SK-N-DZ (cell line): ENCODE data around the gene CHST14.

ENCODE experiments used
- DNase-seq: peaks from one replicate; pipeline ENCODE4 v3.0.0-alpha.2; 2015; ENCODE audit warnings: low spot score

Gene CHST14

GRCh38 chr15:40461958-40462357 is 8.8 kb upstream of the CHST14 start:
- no peak for DNase-seq

DNA sequence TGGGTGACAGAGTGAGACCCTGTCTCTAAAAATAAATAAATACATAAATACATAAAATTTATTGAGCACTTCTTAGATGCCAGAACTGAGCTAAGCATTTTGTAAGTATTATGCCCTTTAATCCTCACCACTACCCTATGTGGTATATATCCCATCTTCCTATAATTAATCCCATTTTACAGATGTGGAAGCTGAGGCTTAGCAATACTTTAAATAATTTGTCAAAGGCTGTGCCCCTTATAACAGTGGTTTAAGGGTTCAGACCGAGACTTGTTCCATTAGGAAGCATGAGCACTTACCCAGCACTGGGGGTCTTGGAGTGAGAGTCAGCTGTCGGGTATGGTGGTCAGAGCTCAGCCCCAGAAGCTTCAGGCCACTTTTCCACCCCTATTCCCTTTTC is 7.5 kb upstream of the CHST14 start:
- no peak for DNase-seq

GRCh38 chr15:40463886-40464545 is 6.8 kb upstream of the CHST14 start:
- no peak for DNase-seq

GRCh38 chr15:40464595-40465185 is 6.1 kb upstream of the CHST14 start:
- no peak for DNase-seq

DNA sequence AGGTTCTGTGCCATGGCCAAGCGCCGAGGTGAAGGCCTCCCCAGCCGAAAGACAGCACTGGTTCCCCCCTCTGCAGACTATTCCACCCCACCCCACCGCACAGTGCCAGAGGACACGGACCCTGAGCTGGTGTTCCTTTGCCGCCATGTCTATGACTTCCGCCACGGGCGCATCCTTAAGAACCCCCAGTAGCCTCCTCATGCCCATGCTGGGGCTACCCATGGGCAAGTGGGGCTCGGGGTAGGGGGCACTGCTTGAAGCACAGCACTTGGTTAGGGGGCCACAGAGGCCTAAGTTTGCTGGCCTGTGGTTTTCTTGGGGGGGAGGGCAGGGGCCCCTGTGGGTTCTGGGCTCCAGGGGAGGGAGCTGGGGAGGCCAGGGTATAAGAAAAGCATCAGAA is 4.8 kb upstream of the CHST14 start:
- no peak for DNase-seq

DNA sequence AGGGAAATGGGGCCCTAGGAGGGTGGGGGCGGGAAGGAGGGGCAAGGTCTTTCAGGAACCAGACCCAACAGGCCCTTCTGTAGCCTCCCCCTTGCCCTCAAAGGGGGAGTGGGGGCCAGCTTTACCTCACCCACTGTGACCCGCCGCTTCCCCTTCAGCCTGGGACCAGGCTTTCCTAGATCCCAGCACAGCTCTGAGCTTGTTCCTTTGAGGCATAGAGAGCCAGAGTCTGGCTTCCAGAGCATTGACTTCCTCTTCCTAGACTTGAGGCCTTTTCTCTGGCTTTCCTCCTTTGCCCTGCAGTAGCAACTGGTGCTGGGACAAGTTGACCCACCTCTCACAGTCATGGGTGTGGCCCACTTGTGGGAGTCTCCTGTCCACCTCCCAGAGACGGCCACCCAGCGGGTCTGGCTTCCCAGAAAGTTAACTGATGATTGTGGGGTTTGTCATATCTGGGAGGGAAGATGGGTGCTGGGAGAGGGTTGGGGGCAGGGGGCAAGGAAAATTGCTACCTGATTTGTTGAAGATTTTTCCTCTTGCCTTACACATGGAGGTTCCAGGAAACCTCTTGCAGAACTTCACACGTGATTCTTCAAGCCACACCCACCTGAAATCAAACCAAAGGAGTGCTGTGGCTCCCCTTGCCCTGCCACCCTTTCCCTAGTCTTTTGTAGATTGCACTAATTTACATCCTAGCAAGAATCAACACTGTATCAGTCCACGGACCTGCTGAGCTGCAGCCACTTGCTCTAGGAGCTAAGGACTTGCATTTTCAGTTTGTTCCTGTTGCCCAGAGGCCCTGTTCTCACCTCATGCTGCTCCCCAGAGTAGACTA is 4.1 kb upstream of the CHST14 start:
- DNase-seq = no peak

- DNase-seq = no peak
These were observed 3.5 kb upstream of the CHST14 start for GRCh38 chr15:40467261-40467615.

- DNase-seq = no peak
These were observed 1.9 kb upstream of the CHST14 start for GRCh38 chr15:40468898-40469331.

DNA sequence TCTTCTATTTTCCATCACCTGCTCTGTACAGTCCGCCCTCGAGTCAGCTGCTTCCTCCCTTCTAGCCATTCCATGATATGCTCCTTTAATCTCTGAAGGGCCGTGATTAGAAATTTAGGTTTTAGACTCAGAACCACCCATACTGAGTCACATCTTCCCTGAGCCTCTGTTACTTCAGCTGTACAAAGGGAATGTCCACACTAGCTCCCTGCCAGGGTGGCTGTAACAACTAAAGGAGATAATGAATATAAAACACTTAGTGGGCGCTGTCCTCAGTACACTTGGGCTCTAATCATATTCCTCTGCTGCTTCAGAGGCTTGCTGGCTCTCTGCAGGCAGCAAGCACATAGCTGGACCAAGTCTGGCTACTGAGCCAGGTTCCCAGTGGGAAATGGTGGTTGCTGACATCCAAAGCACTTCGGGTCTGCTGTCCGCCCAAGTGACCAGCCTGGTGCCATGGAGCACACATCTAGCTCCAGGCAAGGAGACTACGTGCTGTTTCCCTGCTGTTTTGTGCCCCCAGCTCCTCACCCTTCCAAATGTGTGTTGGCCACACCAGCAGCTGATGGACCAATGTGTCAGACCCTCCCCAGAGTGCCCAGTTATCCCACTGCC is 901 bp upstream of the CHST14 start:
- no peak for DNase-seq

DNA sequence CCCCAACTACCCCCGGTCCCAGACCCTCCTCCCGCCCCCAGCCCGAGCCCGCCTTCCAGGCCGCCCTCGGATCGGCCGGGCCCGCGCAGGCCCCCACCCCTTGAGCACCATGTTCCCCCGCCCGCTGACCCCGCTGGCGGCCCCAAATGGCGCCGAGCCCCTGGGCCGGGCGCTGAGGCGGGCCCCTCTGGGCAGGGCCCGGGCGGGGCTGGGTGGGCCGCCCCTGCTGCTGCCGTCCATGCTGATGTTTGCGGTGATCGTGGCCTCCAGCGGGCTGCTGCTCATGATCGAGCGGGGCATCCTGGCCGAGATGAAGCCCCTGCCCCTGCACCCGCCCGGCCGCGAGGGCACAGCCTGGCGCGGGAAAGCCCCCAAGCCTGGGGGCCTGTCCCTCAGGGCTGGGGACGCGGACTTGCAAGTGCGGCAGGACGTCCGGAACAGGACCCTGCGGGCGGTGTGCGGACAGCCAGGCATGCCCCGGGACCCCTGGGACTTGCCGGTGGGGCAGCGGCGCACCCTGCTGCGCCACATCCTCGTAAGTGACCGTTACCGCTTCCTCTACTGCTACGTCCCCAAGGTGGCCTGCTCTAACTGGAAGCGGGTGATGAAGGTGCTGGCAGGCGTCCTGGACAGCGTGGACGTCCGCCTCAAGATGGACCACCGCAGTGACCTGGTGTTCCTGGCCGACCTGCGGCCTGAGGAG is 472 bp downstream of the CHST14 start:
- DNase-seq = peak; percentile 13

GRCh38 chr15:40471808-40472150 is 995 bp downstream of the CHST14 start:
- no peak for DNase-seq

GRCh38 chr15:40472171-40472727 is 1.5 kb downstream of the CHST14 start:
- no peak for DNase-seq

DNA sequence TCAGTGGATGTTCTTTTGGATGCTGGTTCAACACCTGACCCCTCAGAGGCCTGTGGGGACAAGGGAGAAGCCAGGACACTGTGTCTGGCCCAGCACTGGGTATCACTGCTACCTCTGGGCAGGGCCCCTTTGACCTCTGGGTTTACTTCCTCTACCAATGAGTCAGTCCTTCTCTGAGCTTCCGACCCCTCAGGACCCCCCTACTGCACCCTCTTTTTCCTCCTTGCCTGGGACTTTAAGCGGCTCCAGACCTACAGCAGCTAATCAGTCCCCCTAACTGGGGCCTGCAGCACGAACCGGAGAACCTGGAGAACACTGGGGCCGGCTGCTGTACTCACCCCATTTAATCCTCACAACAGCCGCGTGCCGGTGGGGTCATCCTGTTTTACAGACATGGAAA is 3.8 kb downstream of the CHST14 start:
- DNase-seq = no peak

DNA sequence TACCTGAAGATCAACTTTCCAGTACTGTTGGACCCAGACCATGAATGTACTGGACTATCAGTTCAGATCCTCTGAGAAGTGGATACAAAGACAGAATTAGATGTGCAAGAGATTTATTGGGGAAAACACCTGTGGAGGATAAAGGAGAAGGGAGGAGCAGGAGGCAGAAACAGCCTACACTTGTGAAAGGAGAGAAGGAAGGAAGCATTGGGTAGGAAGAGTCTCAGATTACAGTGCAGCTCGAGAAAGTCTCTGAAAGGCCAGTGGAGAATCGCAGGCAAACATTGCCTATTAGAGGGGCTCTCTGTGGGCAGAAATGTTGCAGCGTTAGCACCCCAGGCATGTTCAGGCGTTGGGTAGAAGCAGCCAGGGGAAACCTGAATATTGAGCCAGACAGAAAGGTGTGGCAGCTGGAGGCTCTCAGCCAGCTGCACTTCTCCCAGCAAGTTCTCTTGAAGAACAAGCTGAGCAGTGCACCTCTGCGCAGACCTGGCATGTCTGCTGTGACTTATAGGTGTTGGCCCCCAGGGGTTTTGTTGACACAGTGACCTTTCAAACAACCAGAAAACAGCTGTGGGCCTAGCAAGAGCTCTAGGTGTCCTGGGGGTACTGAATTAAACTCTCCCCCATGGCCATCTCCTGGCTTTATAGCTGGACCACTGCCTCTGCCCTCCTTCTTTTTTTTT is 7.0 kb downstream of the CHST14 start:
- no peak for DNase-seq

DNA sequence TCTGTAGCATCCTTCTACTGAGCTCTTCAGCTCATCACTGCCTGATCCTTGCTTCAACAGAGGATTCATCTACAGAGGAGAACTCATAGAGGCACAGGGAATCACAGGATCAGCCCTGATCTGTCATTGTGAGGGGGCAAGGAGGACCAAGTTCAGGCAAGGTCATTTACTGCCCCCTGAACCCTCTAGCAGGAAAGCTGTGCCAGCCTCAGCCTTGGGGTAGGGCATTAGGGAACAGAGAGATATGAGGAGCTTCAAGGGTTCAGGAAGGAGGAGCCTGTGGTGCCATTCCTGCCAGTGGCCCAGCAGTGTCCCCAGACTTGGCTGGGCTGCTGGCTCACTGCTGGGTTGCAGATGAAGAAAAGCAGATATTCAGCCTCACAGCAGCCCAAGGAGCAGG is 8.2 kb downstream of the CHST14 start:
- DNase-seq = no peak

- DNase-seq = no peak
These were observed 10.7 kb downstream of the CHST14 start for GRCh38 chr15:40481341-40482074.

DNA sequence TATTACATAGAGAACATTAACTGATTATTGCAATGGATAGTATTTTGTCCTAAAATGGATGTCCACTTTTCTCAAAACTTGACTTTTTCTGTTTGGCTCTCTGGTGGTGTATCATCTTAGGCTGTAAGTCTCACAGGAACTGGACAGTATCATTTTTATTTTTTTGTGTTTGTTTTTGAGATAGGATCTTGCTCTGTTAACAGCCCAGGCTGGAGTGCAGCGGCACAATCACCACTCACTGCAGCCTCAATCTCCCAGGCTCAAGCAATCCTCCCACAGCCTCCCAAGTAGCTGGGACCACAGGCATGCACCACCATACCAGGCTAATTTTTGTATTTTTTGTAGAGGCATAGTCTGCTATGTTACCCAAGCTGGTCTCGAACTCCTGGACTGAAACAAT is 13.1 kb downstream of the CHST14 start:
- DNase-seq = no peak

GRCh38 chr15:40486066-40486770 is 15.4 kb downstream of the CHST14 start:
- no peak for DNase-seq

GRCh38 chr15:40487816-40488682 is 17.3 kb downstream of the CHST14 start:
- no peak for DNase-seq
